HCT116 (cell line): ENCODE measurements around the gene CDYL. TPM values are rescaled to one million over a fixed set of nuclear protein-coding genes. Genes with fewer than 3 reads are reported as not detected.

Experiments
- ATAC-seq: fragments of 200-7000 bp; cut with Tn5 transposase; 2 replicates; pipeline ENCODE4 v1.9.1; 2020; ENCODE audit warnings: mild to moderate bottlenecking, moderate library complexity
- BruUV-seq: library from RNA; stranded (reverse); fragments of 400-500 nt; replicated peaks from 2 replicates; lab custom pipeline; 2021; lab: Mats Ljungman, UMichigan
- CTCF ChIA-PET: fragments of 300-600 bp; sonication (Branson Sonifier 250); formaldehyde crosslinking; loops from one replicate; lab custom pipeline; 2021; ENCODE audit warnings: antibody characterized with exemption; lab: Charles Lee
- POLR2A ChIA-PET: fragments of 300-600, 350-600 bp; sonication (Branson Sonifier 250); formaldehyde crosslinking; loops from one replicate; lab custom pipeline; 2021; ENCODE audit warnings: antibody characterized with exemption; lab: Charles Lee
- RAD21 ChIA-PET, 2 experiments: fragments of 300-600 bp; sonication (Branson Sonifier 250); formaldehyde crosslinking; loops; one replicate each; lab custom pipeline; 2023; ENCODE audit warnings: low total read pairs in 2 of 2; ENCODE audit not compliant: uncharacterized antibody in 2 of 2, unreplicated experiment in 2 of 2, low non-redundant PET in 1 of 2; lab: Charles Lee
- DNase-seq: peaks from one replicate; pipeline ENCODE4 v3.0.0-alpha.2; 2010; ENCODE audit warnings: low read depth, low spot score
- H2AFZ ChIP-seq: fragments of 200-600 bp; shearing (Covaris generic), sonication (generic); 2 replicates; pipeline ENCODE4 v1.6.1; 2017; ENCODE audit warnings: low read depth, mixed run types, mixed read lengths, antibody characterized with exemption, low read length; ENCODE audit not compliant: poor library complexity, severe bottlenecking
- H3K27ac ChIP-seq: 2 replicates; pipeline ENCODE4 v1.5.1; 2012; ENCODE audit warnings: low read depth, low read length
- H3K27me3 ChIP-seq: fragments of 200-600 bp; sonication (generic); 2 replicates; pipeline ENCODE4 v1.6.1; 2016; ENCODE audit warnings: mixed run types, low read length, mixed read lengths; ENCODE audit not compliant: insufficient read depth
- H3K36me3 ChIP-seq, 2 experiments: fragments of 200-500 bp in 1 of 2; fragments of 200-600 bp in 1 of 2; sonication (Bioruptor generic) in 1 of 2; sonication (generic) in 1 of 2; 2 replicates each; pipeline versions ENCODE4 v1.5.1 to v1.6.1; 2014 to 2016; ENCODE audit warnings: low read length in 2 of 2, inconsistent platforms in 1 of 2, mixed read lengths in 1 of 2, mixed run types in 1 of 2; ENCODE audit not compliant: insufficient read depth in 2 of 2, control insufficient read depth in 1 of 2
- H3K4me1 ChIP-seq, 2 experiments: fragments of 200-600 bp in 1 of 2; sonication (generic) in 1 of 2; 2 replicates each; pipeline versions ENCODE4 v1.5.1 to v1.6.1; 2012 to 2017; ENCODE audit warnings: low read length in 2 of 2, inconsistent platforms in 1 of 2, mild to moderate bottlenecking in 1 of 2, mixed read lengths in 1 of 2, mixed run types in 1 of 2, moderate library complexity in 1 of 2; ENCODE audit not compliant: insufficient read depth in 2 of 2, control insufficient read depth in 1 of 2
- H3K4me2 ChIP-seq: fragments of 200-600 bp; sonication (generic); 2 replicates; pipeline ENCODE4 v1.6.1; 2017; ENCODE audit warnings: mixed run types, low read length, mixed read lengths
- H3K4me3 ChIP-seq, 2 experiments: fragments of 200-600 bp in 1 of 2; sonication (generic) in 1 of 2; replicated peaks in 1 of 2; 2 replicates each; pipeline ENCODE4 v1.5.1; 2011 to 2016; ENCODE audit warnings: low read length in 2 of 2, control low read depth in 1 of 2, low read depth in 1 of 2, mild to moderate bottlenecking in 1 of 2, mixed read lengths in 1 of 2, mixed run types in 1 of 2
- H3K79me2 ChIP-seq: fragments of 200-600 bp; sonication (generic); 2 replicates; pipeline ENCODE4 v1.6.1; 2017; ENCODE audit warnings: mild to moderate bottlenecking, mixed run types, low read length, moderate library complexity, mixed read lengths; ENCODE audit not compliant: insufficient read depth
- H3K9ac ChIP-seq: fragments of 200-600 bp; sonication (generic); 2 replicates; pipeline ENCODE4 v1.6.1; 2016; ENCODE audit warnings: low read length, mixed read lengths
- H3K9me2 ChIP-seq: fragments of 200-600 bp; sonication (generic), shearing (Covaris generic); 2 replicates; pipeline ENCODE4 v1.6.1; 2017; ENCODE audit warnings: mixed run types, mild to moderate bottlenecking, moderate library complexity; ENCODE audit not compliant: insufficient read depth
- H3K9me3 ChIP-seq, 2 experiments: fragments of 200-500 bp in 1 of 2; fragments of 200-600 bp in 1 of 2; sonication (Bioruptor generic) in 1 of 2; sonication (generic) in 1 of 2; 2 replicates each; pipeline ENCODE4 v1.6.1; 2014 to 2017; ENCODE audit warnings: low read length in 2 of 2, mixed read lengths in 2 of 2, inconsistent platforms in 1 of 2, low read depth in 1 of 2, mild to moderate bottlenecking in 1 of 2, mixed run types in 1 of 2, moderate library complexity in 1 of 2; ENCODE audit not compliant: control insufficient read depth in 1 of 2, insufficient read depth in 1 of 2
- H4K20me1 ChIP-seq: fragments of 200-600 bp; sonication (generic), shearing (Covaris generic); 2 replicates; pipeline ENCODE4 v1.6.1; 2017; ENCODE audit warnings: mixed run types, mild to moderate bottlenecking, moderate library complexity; ENCODE audit not compliant: insufficient read depth
- EGR1 ChIP-seq: IDR thresholded peaks from 2 replicates; pipeline ENCODE4 v1.6.1; 2012; ENCODE audit warnings: low read depth
- ELF1 ChIP-seq: IDR thresholded peaks from 2 replicates; pipeline ENCODE4 v1.6.1; 2012; ENCODE audit warnings: low read depth, borderline replicate concordance
- FOSL1 ChIP-seq: IDR thresholded peaks from 2 replicates; pipeline ENCODE4 v1.6.1; 2012; ENCODE audit warnings: low read depth
- POLR2AphosphoS5 ChIP-seq: IDR thresholded peaks from 2 replicates; pipeline ENCODE4 v1.6.1; 2011; ENCODE audit warnings: mild to moderate bottlenecking, low read depth, low read length, moderate library complexity
- ZNF274 ChIP-seq: fragments of 200-500 bp; sonication (Bioruptor generic); IDR thresholded peaks from 2 replicates; pipeline ENCODE4 v1.6.1; 2014; ENCODE audit warnings: mild to moderate bottlenecking, low read depth, low read length, inconsistent platforms
- intact Hi-C: fragments of 100-400 bp; cut with micrococcal nuclease; formaldehyde crosslinking; loops from 2 replicates; pipeline ENCODE4 v1.10.0; 2022
- total RNA-seq: library from RNA; stranded (reverse); gene quantifications from one replicate; pipeline ENCODE4 v1.2.1, GENCODE V29; 2021; ENCODE audit not compliant: unreplicated experiment
- TF ChIP-seq, protein P1 (sequence below): IDR thresholded peaks from 2 replicates; pipeline ENCODE4 v1.6.1; 2012; ENCODE audit warnings: low read depth
- TF ChIP-seq, protein P2 (sequence below): IDR thresholded peaks from 2 replicates; pipeline ENCODE4 v1.6.1; 2011; ENCODE audit warnings: mild to moderate bottlenecking, low read length, moderate library complexity; ENCODE audit not compliant: insufficient replicate concordance; ENCODE audit errors: extremely low read depth

The CDYL gene
- total RNA-seq, 1 experiment from 2014 or later, result 42.6 TPM

DNA sequence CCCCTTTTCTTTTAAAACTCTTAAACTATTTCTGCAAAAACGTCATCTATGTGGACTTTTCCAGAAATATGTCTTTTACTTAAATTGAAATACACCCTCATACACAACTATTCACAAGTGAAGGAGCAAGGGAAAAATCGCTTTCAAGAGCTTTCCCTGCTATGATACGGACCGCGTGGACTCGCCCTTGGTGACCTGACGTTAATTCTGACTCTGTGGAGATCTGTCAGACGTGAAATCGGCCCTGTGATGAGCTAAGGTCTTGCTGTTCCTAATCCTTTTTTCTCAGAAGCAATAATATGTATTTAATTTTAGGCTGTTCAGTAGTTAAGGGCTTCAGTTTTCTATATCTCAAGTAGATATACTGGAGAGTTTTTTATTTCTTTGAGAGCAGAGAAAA is 114.0 kb downstream of the CDYL start:
- Histone ChIP-seq H2AFZ (no peak overlapping the region), H3K36me3 (no peaks in the 10 kb centered on the region), H3K9ac (no peak overlapping the region), H3K9me3 (no peaks in the 10 kb centered on the region), H3K27ac (no peak overlapping the region), H3K27me3 (no peaks in the 10 kb centered on the region), H3K4me1 (no peaks in the 10 kb centered on the region), H3K4me2 (no peak overlapping the region), H3K79me2 (peaks cover 63% of the 10 kb centered on the region), H4K20me1 (peaks cover 7% of the 10 kb centered on the region; the same call in 1 of the 2 replicates), H3K9me2 (no peaks in the 10 kb centered on the region), H3K4me3 (no peak overlapping the region)
- ATAC-seq (no peak), DNase-seq (no peak)
- BruUV-seq, result no TSS peak
- CTCF ChIA-PET, result no interaction called here
- TF ChIP-seq ELF1 (no peak), FOSL1 (no peak), EGR1 (no peak), ZNF274 (no peak), POLR2AphosphoS5 (no peak)
- TF ChIP-seq, protein P1, sequence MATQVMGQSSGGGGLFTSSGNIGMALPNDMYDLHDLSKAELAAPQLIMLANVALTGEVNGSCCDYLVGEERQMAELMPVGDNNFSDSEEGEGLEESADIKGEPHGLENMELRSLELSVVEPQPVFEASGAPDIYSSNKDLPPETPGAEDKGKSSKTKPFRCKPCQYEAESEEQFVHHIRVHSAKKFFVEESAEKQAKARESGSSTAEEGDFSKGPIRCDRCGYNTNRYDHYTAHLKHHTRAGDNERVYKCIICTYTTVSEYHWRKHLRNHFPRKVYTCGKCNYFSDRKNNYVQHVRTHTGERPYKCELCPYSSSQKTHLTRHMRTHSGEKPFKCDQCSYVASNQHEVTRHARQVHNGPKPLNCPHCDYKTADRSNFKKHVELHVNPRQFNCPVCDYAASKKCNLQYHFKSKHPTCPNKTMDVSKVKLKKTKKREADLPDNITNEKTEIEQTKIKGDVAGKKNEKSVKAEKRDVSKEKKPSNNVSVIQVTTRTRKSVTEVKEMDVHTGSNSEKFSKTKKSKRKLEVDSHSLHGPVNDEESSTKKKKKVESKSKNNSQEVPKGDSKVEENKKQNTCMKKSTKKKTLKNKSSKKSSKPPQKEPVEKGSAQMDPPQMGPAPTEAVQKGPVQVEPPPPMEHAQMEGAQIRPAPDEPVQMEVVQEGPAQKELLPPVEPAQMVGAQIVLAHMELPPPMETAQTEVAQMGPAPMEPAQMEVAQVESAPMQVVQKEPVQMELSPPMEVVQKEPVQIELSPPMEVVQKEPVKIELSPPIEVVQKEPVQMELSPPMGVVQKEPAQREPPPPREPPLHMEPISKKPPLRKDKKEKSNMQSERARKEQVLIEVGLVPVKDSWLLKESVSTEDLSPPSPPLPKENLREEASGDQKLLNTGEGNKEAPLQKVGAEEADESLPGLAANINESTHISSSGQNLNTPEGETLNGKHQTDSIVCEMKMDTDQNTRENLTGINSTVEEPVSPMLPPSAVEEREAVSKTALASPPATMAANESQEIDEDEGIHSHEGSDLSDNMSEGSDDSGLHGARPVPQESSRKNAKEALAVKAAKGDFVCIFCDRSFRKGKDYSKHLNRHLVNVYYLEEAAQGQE, result no peak
- TF ChIP-seq, protein P2, sequence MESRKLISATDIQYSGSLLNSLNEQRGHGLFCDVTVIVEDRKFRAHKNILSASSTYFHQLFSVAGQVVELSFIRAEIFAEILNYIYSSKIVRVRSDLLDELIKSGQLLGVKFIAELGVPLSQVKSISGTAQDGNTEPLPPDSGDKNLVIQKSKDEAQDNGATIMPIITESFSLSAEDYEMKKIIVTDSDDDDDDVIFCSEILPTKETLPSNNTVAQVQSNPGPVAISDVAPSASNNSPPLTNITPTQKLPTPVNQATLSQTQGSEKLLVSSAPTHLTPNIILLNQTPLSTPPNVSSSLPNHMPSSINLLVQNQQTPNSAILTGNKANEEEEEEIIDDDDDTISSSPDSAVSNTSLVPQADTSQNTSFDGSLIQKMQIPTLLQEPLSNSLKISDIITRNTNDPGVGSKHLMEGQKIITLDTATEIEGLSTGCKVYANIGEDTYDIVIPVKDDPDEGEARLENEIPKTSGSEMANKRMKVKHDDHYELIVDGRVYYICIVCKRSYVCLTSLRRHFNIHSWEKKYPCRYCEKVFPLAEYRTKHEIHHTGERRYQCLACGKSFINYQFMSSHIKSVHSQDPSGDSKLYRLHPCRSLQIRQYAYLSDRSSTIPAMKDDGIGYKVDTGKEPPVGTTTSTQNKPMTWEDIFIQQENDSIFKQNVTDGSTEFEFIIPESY, result no peak
- RAD21 ChIA-PET, result no interaction called here
- POLR2A ChIA-PET, result no interaction called here
- intact Hi-C loops, result no loop called here
